ENCODE data around the gene TARBP1.

Gene TARBP1

GRCh38 chr1:234500269-234500668 lies 21.3 kb upstream of the TARBP1 start:
- H3K4me3 ChIP-seq (ENCODE audit: low read depth, low read length), result no peak overlapping the region
- TF ChIP-seq CTCF (IDR thresholded peaks at IDR 0.05), result no peak
- no peaks in the 10 kb centered on the region for H3K79me2 ChIP-seq
- peaks cover 5% of the 10 kb centered on the region for H3K4me1 ChIP-seq
- no peak overlapping the region for H2AFZ ChIP-seq
- no peak overlapping the region for H3K4me2 ChIP-seq (ENCODE audit: low read length)
- H3K9ac ChIP-seq, result no peak overlapping the region
- no peak overlapping the region for H3K27ac ChIP-seq
- H3K9me3 ChIP-seq (ENCODE audit: control insufficient read depth, low read length), result no peaks in the 10 kb centered on the region
- H3K27me3 ChIP-seq (ENCODE audit: control insufficient read depth, insufficient read depth, low read length), result no peaks in the 10 kb centered on the region
- no peaks in the 10 kb centered on the region for H3K36me3 ChIP-seq (ENCODE audit: control insufficient read depth, insufficient read depth, low read length)

GRCh38 chr1:234499943-234500245 lies 20.9 kb upstream of the TARBP1 start:
- H2AFZ ChIP-seq, result no peak overlapping the region
- no peak overlapping the region for H3K4me2 ChIP-seq (ENCODE audit: low read length)
- TF ChIP-seq CTCF (IDR thresholded peaks at IDR 0.05), result no peak
- no peaks in the 10 kb centered on the region for H3K36me3 ChIP-seq (ENCODE audit: control insufficient read depth, insufficient read depth, low read length)
- H3K27me3 ChIP-seq (ENCODE audit: control insufficient read depth, insufficient read depth, low read length), result no peaks in the 10 kb centered on the region
- peak overlapping the region; percentile 61 for H3K27ac ChIP-seq
- no peak overlapping the region for H3K9ac ChIP-seq
- H3K9me3 ChIP-seq (ENCODE audit: control insufficient read depth, low read length), result no peaks in the 10 kb centered on the region
- no peaks in the 10 kb centered on the region for H3K79me2 ChIP-seq
- H3K4me1 ChIP-seq, result peaks cover 5% of the 10 kb centered on the region
- H3K4me3 ChIP-seq (ENCODE audit: low read depth, low read length), result no peak overlapping the region

- H3K9ac ChIP-seq, result no peak overlapping the region
- no peaks in the 10 kb centered on the region for H3K9me3 ChIP-seq (ENCODE audit: control insufficient read depth, low read length)
- TF ChIP-seq CTCF (IDR thresholded peaks at IDR 0.05), result peak; percentile 82
- peaks cover 5% of the 10 kb centered on the region for H3K4me1 ChIP-seq
- no peak overlapping the region for H3K4me2 ChIP-seq (ENCODE audit: low read length)
- H3K79me2 ChIP-seq, result no peaks in the 10 kb centered on the region
- no peaks in the 10 kb centered on the region for H3K36me3 ChIP-seq (ENCODE audit: control insufficient read depth, insufficient read depth, low read length)
- peak overlapping the region; percentile 83 for H2AFZ ChIP-seq
- peak overlapping the region; percentile 61 for H3K27ac ChIP-seq
- H3K27me3 ChIP-seq (ENCODE audit: control insufficient read depth, insufficient read depth, low read length), result no peaks in the 10 kb centered on the region
- H3K4me3 ChIP-seq (ENCODE audit: low read depth, low read length), result no peak overlapping the region
Measured at GRCh38 chr1:234499119-234499942, 20.4 kb upstream of the TARBP1 start.

GRCh38 chr1:234498448-234499118 lies 19.6 kb upstream of the TARBP1 start:
- Histone ChIP-seq H3K4me3 (ENCODE audit: low read depth, low read length) (no peak overlapping the region), H2AFZ (peak overlapping the region; percentile 83), H3K9me3 (ENCODE audit: control insufficient read depth, low read length) (no peaks in the 10 kb centered on the region), H3K27me3 (ENCODE audit: control insufficient read depth, insufficient read depth, low read length) (no peaks in the 10 kb centered on the region), H3K4me1 (peaks cover 5% of the 10 kb centered on the region), H3K79me2 (no peaks in the 10 kb centered on the region), H3K27ac (no peak overlapping the region), H3K36me3 (ENCODE audit: control insufficient read depth, insufficient read depth, low read length) (no peaks in the 10 kb centered on the region), H3K9ac (no peak overlapping the region), H3K4me2 (ENCODE audit: low read length) (no peak overlapping the region)
- TF ChIP-seq CTCF (IDR thresholded peaks at IDR 0.05), result no peak

Data from parathyroid adenoma (tissue), 2 donors.